Natural killer cell (primary cell): ENCODE data around the gene PJA2. TPM values are rescaled to one million over a fixed set of nuclear protein-coding genes. Genes with fewer than 3 reads are reported as not detected.
A peak's percentile ranks its signal among the peaks of the same experiment; 100 is the strongest.

ENCODE experiments used
- ATAC-seq, 3 donors: fragments of 150-1000 bp in 2 of 3; fragments of 200-7000 bp in 1 of 3; cut with Tn5 transposase; 1 replicate in 1 of 3; 2 replicates in 2 of 3; pipeline ENCODE4 v1.10.0; 2021; ENCODE audit warnings: mild to moderate bottlenecking in 2 of 3, moderate library complexity in 2 of 3
- DNase-seq, 2 donors: peaks; one replicate each; pipeline versions ENCODE4 v3.0.0 to v3.0.0-alpha.2; 2013 to 2021; ENCODE audit warnings: mixed read lengths in 1 of 2
- H3K27ac ChIP-seq: one replicate; pipeline ENCODE4 v1.5.1; 2013; ENCODE audit warnings: mild to moderate bottlenecking, low read length
- H3K27me3 ChIP-seq: one replicate; pipeline ENCODE4 v1.6.1; 2013; ENCODE audit warnings: low read length; ENCODE audit not compliant: control insufficient read depth, insufficient read depth
- H3K36me3 ChIP-seq: one replicate; pipeline ENCODE4 v1.6.1; 2013; ENCODE audit warnings: low read length; ENCODE audit not compliant: control insufficient read depth, insufficient read depth
- H3K4me1 ChIP-seq: one replicate; pipeline ENCODE4 v1.6.1; 2013; ENCODE audit warnings: low read length; ENCODE audit not compliant: control insufficient read depth, insufficient read depth
- H3K4me3 ChIP-seq: one replicate; pipeline ENCODE4 v1.5.1; 2013; ENCODE audit warnings: low read length
- H3K9me3 ChIP-seq: one replicate; pipeline ENCODE4 v1.6.1; 2013; ENCODE audit warnings: low read length; ENCODE audit not compliant: control insufficient read depth, insufficient read depth
- H3K27ac Mint-ChIP-seq, 2 donors: one replicate each; pipeline ENCODE4 v1.8.0; 2022; ENCODE audit warnings: mild to moderate bottlenecking in 2 of 2, mixed read lengths in 2 of 2, moderate library complexity in 1 of 2
- H3K27me3 Mint-ChIP-seq, 2 donors: one replicate each; pipeline ENCODE4 v1.8.0; 2022; ENCODE audit warnings: low read depth in 2 of 2, mixed read lengths in 2 of 2
- H3K36me3 Mint-ChIP-seq: one replicate; pipeline ENCODE4 v1.8.0; 2022; ENCODE audit warnings: mixed read lengths
- H3K4me1 Mint-ChIP-seq, 2 donors: one replicate each; pipeline ENCODE4 v1.8.0; 2022; ENCODE audit warnings: mixed read lengths in 2 of 2
- H3K4me3 Mint-ChIP-seq: one replicate; pipeline ENCODE4 v1.8.0; 2022; ENCODE audit warnings: mild to moderate bottlenecking, moderate library complexity, mixed read lengths
- H3K9me3 Mint-ChIP-seq, 2 donors: one replicate each; pipeline ENCODE4 v1.8.0; 2022; ENCODE audit warnings: mixed read lengths in 2 of 2
- CTCF ChIP-seq: fragments of 200-600 bp; IDR thresholded peaks from one replicate; pipeline ENCODE4 v1.8.0; 2022; ENCODE audit warnings: antibody characterized with exemption
- WGBS: methylation state at CpG from one replicate; pipeline ENCODE4 v1.1.7; 2013; ENCODE audit warnings: missing lambda C conversion rate; ENCODE audit not compliant: insufficient coverage; 5-methylcytosine and 5-hydroxymethylcytosine counted together
- intact Hi-C: fragments of 100-400 bp; cut with micrococcal nuclease; formaldehyde crosslinking; loops from one replicate; pipeline ENCODE4 v1.14.2; 2022
- total RNA-seq, 4 donors: library from RNA; stranded (reverse); fragments of 120-200 nt in 1 of 4; gene quantifications; one replicate each; pipeline versions ENCODE4 v1.2.3 to v1.2.4, GENCODE V29; 2013 to 2022

PJA2 gene
- total RNA-seq, 3 donors from 2014 or later (not counting 1 experiment from before 2014, with no cell fraction given): 85.6 to 99.8 (median 90.8) TPM

- H3K27ac Mint-ChIP-seq: no peak overlapping the region
- no peak for ATAC-seq
- Histone ChIP-seq H3K4me3 (no peak overlapping the region), H3K36me3 (peaks cover 49% of the 10 kb centered on the region), H3K9me3 (no peaks in the 10 kb centered on the region), H3K27ac (no peak overlapping the region), H3K27me3 (no peaks in the 10 kb centered on the region), H3K4me1 (no peaks in the 10 kb centered on the region)
- H3K36me3 Mint-ChIP-seq: no peaks in the 10 kb centered on the region
- peaks cover 0 to 16% of the 10 kb centered on the region in 2 donors for H3K4me1 Mint-ChIP-seq
- intact Hi-C loops: no loop called here
- no peak overlapping the region for H3K4me3 Mint-ChIP-seq
- TF ChIP-seq CTCF: no peak
- 100% methylated on average over 1 of the region's 1 CpG for WGBS
- H3K9me3 Mint-ChIP-seq: no peaks in the 10 kb centered on the region
- no peaks in the 10 kb centered on the region for H3K27me3 Mint-ChIP-seq
- no peak for DNase-seq
These were observed 75.7 kb downstream of the PJA2 start for GRCh38 chr5:109334056-109334455.

GRCh38 chr5:109329333-109330237 lies 80.2 kb downstream of the PJA2 start:
- no peak for TF ChIP-seq CTCF
- no peaks in the 10 kb centered on the region for H3K27me3 Mint-ChIP-seq
- no peaks in the 10 kb centered on the region for H3K27me3 ChIP-seq
- intact Hi-C loops: no loop called here
- H3K4me3 Mint-ChIP-seq: no peak overlapping the region
- H3K4me1 Mint-ChIP-seq: peaks cover 0 to 4% of the 10 kb centered on the region in 2 donors
- H3K4me1 ChIP-seq: no peaks in the 10 kb centered on the region
- H3K36me3 Mint-ChIP-seq: no peaks in the 10 kb centered on the region
- H3K9me3 Mint-ChIP-seq: no peaks in the 10 kb centered on the region
- H3K36me3 ChIP-seq: peaks cover 17% of the 10 kb centered on the region
- no peaks in the 10 kb centered on the region for H3K9me3 ChIP-seq
- H3K27ac Mint-ChIP-seq: peak overlapping the region in 1 of 2 donors; percentile 1
- no peak overlapping the region for H3K27ac ChIP-seq
- ATAC-seq: no peak
- no peak for DNase-seq
- no peak overlapping the region for H3K4me3 ChIP-seq
- WGBS: 94% methylated on average over 3 of the region's 4 CpGs

GRCh38 chr5:109328626-109329025 lies 81.1 kb downstream of the PJA2 start:
- no peaks in the 10 kb centered on the region for H3K9me3 Mint-ChIP-seq
- H3K27ac Mint-ChIP-seq: peak overlapping the region in 1 of 2 donors; percentile 1
- DNase-seq (no peak), ATAC-seq (no peak)
- H3K4me1 Mint-ChIP-seq: peaks cover 0 to 4% of the 10 kb centered on the region in 2 donors
- H3K4me1 ChIP-seq: no peaks in the 10 kb centered on the region
- H3K36me3 Mint-ChIP-seq: no peaks in the 10 kb centered on the region
- no peak overlapping the region for H3K4me3 Mint-ChIP-seq
- intact Hi-C loops: no loop called here
- H3K4me3 ChIP-seq: no peak overlapping the region
- H3K27me3 Mint-ChIP-seq: no peaks in the 10 kb centered on the region
- peaks cover 12% of the 10 kb centered on the region for H3K36me3 ChIP-seq
- H3K27ac ChIP-seq: no peak overlapping the region
- no peaks in the 10 kb centered on the region for H3K27me3 ChIP-seq
- no peak for TF ChIP-seq CTCF
- WGBS: 81% methylated on average over 1 of the region's 1 CpG
- H3K9me3 ChIP-seq: no peaks in the 10 kb centered on the region
